Occipital lobe (tissue), 2 donors: ENCODE measurements around the gene PCDH10. TPM values are rescaled to one million over a fixed set of nuclear protein-coding genes. Genes with fewer than 3 reads are reported as not detected.
"Not testable (repeated sequence)": the region's sequence is repeated elsewhere in the genome, so short reads cannot be mapped to it uniquely, and the experiment has no call there.

Experiments used
- DNase-seq: peaks from one replicate; lab custom pipeline; 2025; lab: John Stamatoyannopoulos, UW
- total RNA-seq: library from RNA; depleted of rRNA; stranded (reverse); fragments of >200 nt; gene quantifications from one replicate; pipeline ENCODE4 v1.2.3, GENCODE V29; 2014

The PCDH10 gene
- total RNA-seq, 1 donor from 2014 or later, result 43.8 TPM

DNA sequence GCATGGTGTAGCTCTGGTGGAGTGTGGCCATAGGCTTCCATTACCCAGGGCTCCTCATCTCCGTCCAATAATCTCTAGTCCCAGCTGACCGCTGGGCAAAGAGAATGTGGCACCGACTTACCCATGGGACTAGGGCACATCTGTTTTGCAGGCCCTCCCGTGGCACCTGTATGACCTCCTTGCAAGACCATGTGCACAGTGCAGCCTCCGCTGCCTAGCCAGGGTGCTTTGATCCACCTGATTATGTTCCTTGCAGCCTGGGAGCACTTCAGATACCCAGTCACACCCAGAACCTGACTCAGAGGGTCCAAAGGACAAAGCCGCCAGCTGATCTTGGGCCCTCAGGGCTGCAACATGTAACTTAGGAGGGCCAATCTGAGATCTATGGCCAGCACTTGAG lies 84.8 kb downstream of the PCDH10 start:
- DNase-seq, result no peak

GRCh38 chr4:133240451-133240850 lies 91.4 kb downstream of the PCDH10 start:
- not testable (repeated sequence) for DNase-seq
